ENCODE data around the gene HNRNPLL. TPM values are rescaled to one million over a fixed set of nuclear protein-coding genes. Genes with fewer than 3 reads are reported as not detected.

HNRNPLL gene
- polyA plus RNA-seq (2011; rRNA removed) (55.0 and 78.5 TPM in 2 replicates), polyA minus RNA-seq (2011; rRNA and poly(A)+ RNA removed) (31.0 and 46.1 TPM in 2 replicates)

DNA sequence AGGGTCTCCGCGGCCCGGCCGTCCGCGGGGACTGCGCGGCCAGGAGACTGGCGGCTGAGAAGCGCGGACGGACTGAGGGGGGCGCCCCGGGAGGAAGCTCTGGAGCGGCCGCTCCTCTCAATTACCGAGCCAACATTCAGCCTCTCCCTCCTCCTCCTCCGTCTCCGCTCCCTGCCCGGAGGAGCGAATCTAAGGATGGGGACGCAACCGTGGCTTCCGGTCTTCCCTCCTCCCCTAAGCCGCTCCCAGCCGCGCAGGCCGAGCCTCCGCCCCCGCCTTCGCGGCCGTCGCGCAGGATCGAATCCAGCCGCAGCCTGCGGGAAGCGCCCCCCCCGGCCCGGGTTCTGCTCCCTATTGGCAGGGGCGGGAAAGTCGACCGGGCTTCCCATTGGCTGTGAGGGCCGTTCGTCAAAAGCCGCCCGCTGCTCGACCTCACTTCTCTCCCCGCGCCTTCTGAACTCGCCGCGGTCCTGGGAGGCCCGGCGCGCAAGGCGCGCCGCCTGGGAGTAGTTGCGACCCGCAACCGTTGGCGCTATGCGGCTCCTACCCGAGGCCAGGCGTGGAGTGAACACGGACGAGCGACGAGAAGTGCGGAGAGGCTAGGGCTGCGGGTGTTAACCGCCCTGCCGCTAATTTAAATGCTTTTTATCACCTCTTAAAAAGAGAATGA, at the start of gene HNRNPLL:
HNRNPLL (minus strand) TSS at position 197 of the 670 bp plus-strand sequence. CDS start 302 bp downstream, outside the sequence.
- TF ChIP-seq, protein P1, sequence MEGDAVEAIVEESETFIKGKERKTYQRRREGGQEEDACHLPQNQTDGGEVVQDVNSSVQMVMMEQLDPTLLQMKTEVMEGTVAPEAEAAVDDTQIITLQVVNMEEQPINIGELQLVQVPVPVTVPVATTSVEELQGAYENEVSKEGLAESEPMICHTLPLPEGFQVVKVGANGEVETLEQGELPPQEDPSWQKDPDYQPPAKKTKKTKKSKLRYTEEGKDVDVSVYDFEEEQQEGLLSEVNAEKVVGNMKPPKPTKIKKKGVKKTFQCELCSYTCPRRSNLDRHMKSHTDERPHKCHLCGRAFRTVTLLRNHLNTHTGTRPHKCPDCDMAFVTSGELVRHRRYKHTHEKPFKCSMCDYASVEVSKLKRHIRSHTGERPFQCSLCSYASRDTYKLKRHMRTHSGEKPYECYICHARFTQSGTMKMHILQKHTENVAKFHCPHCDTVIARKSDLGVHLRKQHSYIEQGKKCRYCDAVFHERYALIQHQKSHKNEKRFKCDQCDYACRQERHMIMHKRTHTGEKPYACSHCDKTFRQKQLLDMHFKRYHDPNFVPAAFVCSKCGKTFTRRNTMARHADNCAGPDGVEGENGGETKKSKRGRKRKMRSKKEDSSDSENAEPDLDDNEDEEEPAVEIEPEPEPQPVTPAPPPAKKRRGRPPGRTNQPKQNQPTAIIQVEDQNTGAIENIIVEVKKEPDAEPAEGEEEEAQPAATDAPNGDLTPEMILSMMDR (IDR thresholded peaks at IDR 0.05; ENCODE audit: low read depth, low read length): no peak

DNA sequence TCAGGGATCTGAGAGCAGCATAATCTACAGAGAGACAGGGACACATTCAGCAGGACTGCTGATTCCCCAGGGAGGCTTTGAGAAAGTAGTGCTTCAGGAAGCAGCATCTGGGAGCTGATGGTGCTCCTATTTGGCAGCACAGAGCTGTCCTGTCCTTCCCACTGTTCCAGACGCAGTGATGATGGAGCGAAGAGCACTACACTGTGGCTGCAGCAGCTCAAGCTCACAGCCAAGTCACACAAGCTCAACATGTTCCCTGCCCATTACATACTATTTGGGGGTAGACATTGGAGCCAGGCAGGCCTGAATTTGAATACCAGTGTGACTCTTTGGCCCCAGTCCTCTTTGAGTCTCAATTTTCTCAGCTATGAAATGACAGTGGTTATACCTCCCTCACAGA, 48.0 kb upstream of the HNRNPLL start:
- TF ChIP-seq, protein P1 (IDR thresholded peaks at IDR 0.05; ENCODE audit: low read depth, low read length): no peak
- peaks cover 2% of the 10 kb centered on the region; the same call in 1 of the 2 replicates for H3K9me3 ChIP-seq (ENCODE audit: control insufficient read depth, insufficient read depth, low read length)

More for the DNA sequence above, at the start of gene HNRNPLL:
- peak within 1 kb of the TSS; percentile 77 for H3K27ac ChIP-seq (ENCODE audit: low read depth, low read length)
- H3K27me3 ChIP-seq (ENCODE audit: control insufficient read depth, insufficient read depth, low read length): no peaks in the 10 kb centered on the region
- POLR2A ChIA-PET: interaction anchor here (0.6 to 2.7 kb wide), 7 partner anchors 21 to 1500 kb away, joined by 3 to 42 read pairs (median 7); partner anchors contain the start of genes GALM and SRSF7
- peak; percentile 93 for DNase-seq (ENCODE audit: low read depth, low spot score)
- no peaks in the 10 kb centered on the region; the same call in 1 of the 2 replicates for H3K9me3 ChIP-seq (ENCODE audit: control insufficient read depth, insufficient read depth, low read length)
- CTCF ChIA-PET: interaction anchor here (0.6 to 3.2 kb wide), 10 partner anchors 10 to 739 kb away, joined by 3 to 14 read pairs (median 6); no protein-coding TSS in a partner anchor
- H3K4me3 ChIP-seq (ENCODE audit: low read depth, low read length): peak within 1 kb of the TSS; percentile 81

DNA sequence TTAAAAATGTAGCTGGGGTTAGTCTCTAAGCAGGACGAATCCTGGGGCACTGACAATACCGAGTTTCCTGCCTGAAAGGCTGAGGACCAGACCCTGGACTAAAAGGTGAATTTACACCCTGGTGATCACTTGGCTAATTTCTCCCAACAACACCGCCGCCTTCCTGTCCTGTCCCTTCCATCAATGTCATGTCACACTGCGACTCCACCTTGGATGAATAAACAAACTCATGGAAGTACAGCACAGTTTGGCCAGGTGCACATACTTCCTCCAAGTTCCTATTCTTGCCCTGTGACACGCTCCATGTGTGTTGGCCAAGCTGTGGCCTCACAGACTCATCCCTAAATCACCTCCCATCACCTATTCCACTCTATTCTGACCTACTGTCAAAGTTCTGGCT, 47.3 kb upstream of the HNRNPLL start:
- DNase-seq (ENCODE audit: low read depth, low spot score): no peak
- POLR2A ChIA-PET: no interaction called here
- TF ChIP-seq, protein P1 (IDR thresholded peaks at IDR 0.05; ENCODE audit: low read depth, low read length): no peak
- H3K4me3 ChIP-seq (ENCODE audit: low read depth, low read length): no peak overlapping the region
- CTCF ChIA-PET: no interaction called here
- H3K9me3 ChIP-seq (ENCODE audit: control insufficient read depth, insufficient read depth, low read length): peaks cover 2% of the 10 kb centered on the region; the same call in 1 of the 2 replicates
- no peaks in the 10 kb centered on the region for H3K27me3 ChIP-seq (ENCODE audit: control insufficient read depth, insufficient read depth, low read length)
- peak overlapping the region; percentile 11 for H3K27ac ChIP-seq (ENCODE audit: low read depth, low read length)

More for the DNA sequence above, 48.0 kb upstream of the HNRNPLL start:
- no peaks in the 10 kb centered on the region for H3K27me3 ChIP-seq (ENCODE audit: control insufficient read depth, insufficient read depth, low read length)
- DNase-seq (ENCODE audit: low read depth, low spot score): no peak
- POLR2A ChIA-PET: no interaction called here
- no peak overlapping the region for H3K27ac ChIP-seq (ENCODE audit: low read depth, low read length)
- CTCF ChIA-PET: no interaction called here
- no peak overlapping the region for H3K4me3 ChIP-seq (ENCODE audit: low read depth, low read length)

DNA sequence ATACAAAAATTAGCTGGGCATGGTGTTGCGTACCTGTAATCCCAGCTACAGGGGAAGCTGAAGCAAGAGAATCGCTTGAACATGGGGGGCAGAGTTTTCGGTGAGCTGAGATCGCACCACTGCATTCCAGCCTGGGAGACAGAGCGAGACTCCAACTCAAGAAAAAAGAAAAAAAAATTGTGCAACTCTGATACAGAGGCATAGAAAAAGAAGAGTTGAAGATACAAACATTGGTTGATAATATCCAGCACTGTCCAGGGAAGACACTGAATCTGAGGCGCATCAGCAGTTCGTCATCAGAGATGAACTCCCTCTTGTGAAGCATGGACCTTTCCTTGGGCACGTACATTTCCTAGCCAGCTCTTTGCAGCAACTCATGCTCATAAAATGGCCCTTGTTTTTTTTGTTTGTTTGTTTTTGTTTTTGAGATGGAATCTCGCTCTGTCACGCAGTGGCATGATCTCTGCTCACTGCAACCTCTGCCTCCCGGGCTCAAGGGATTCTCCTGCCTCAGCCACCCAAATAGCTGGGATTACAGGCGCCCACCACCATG, 46.5 kb upstream of the HNRNPLL start:
- no peak for DNase-seq (ENCODE audit: low read depth, low spot score)
- TF ChIP-seq, protein P1 (IDR thresholded peaks at IDR 0.05; ENCODE audit: low read depth, low read length): no peak
- POLR2A ChIA-PET: no interaction called here
- CTCF ChIA-PET: no interaction called here
- Histone ChIP-seq H3K4me3 (ENCODE audit: low read depth, low read length) (no peak overlapping the region), H3K27ac (ENCODE audit: low read depth, low read length) (no peak overlapping the region), H3K9me3 (ENCODE audit: control insufficient read depth, insufficient read depth, low read length) (peaks cover 2% of the 10 kb centered on the region; the same call in 1 of the 2 replicates), H3K27me3 (ENCODE audit: control insufficient read depth, insufficient read depth, low read length) (no peaks in the 10 kb centered on the region)

All from AG04450 (cell line).